ENCODE results near the gene IRF1.
"Not testable (repeated sequence)": the region's sequence is repeated elsewhere in the genome, so short reads cannot be mapped to it uniquely, and the experiment has no call there.

Gene IRF1

GRCh38 chr5:132444841-132445639, 45.5 kb downstream of the IRF1 start:
- TF ChIP-seq CTCF (conservative IDR thresholded peaks at IDR 0.05; ENCODE audit: low read depth, low read length), result no peak
- H3K4me3 ChIP-seq (ENCODE audit: low read length), result no peak overlapping the region

GRCh38 chr5:132444061-132444460, 46.5 kb downstream of the IRF1 start:
- no peak overlapping the region for H3K4me3 ChIP-seq (ENCODE audit: low read length)
- no peak for TF ChIP-seq CTCF (conservative IDR thresholded peaks at IDR 0.05; ENCODE audit: low read depth, low read length)
- DNase-seq (ENCODE audit: low read depth), result no peak

More at GRCh38 chr5:132444841-132445639, 45.5 kb downstream of the IRF1 start:
- DNase-seq (ENCODE audit: low read depth), result no peak

GRCh38 chr5:132439521-132440089, 51.0 kb downstream of the IRF1 start:
- DNase-seq (ENCODE audit: low read depth), result no peak
- TF ChIP-seq CTCF (conservative IDR thresholded peaks at IDR 0.05; ENCODE audit: low read depth, low read length), result no peak
- H3K4me3 ChIP-seq (ENCODE audit: low read length), result no peak overlapping the region

GRCh38 chr5:132438917-132439316, 51.7 kb downstream of the IRF1 start:
- H3K4me3 ChIP-seq (ENCODE audit: low read length), result no peak overlapping the region
- TF ChIP-seq CTCF (conservative IDR thresholded peaks at IDR 0.05; ENCODE audit: low read depth, low read length), result no peak
- DNase-seq (ENCODE audit: low read depth), result no peak

GRCh38 chr5:132438267-132438645, 52.3 kb downstream of the IRF1 start:
- not testable (repeated sequence) for DNase-seq (ENCODE audit: low read depth)

GRCh38 chr5:132437604-132438266, 52.8 kb downstream of the IRF1 start:
- no peak overlapping the region for H3K4me3 ChIP-seq (ENCODE audit: low read length)
- no peak for TF ChIP-seq CTCF (conservative IDR thresholded peaks at IDR 0.05; ENCODE audit: low read depth, low read length)
- no peak for DNase-seq (ENCODE audit: low read depth)

More at GRCh38 chr5:132438267-132438645, 52.3 kb downstream of the IRF1 start:
- not testable (repeated sequence) for H3K4me3 ChIP-seq (ENCODE audit: low read length)

- DNase-seq (ENCODE audit: low read depth), result no peak
- TF ChIP-seq CTCF (conservative IDR thresholded peaks at IDR 0.05; ENCODE audit: low read depth, low read length), result no peak
- H3K4me3 ChIP-seq (ENCODE audit: low read length), result no peak overlapping the region
Observed at GRCh38 chr5:132436936-132437335, 53.6 kb downstream of the IRF1 start.

Measured in retinal pigment epithelial cell (primary cell).